Superior temporal gyrus (tissue), 1 donor: ENCODE results near the gene SOCS6.
A peak's percentile ranks its signal among the peaks of the same experiment; 100 is the strongest.
"Not testable (repeated sequence)": the region's sequence is repeated elsewhere in the genome, so short reads cannot be mapped to it uniquely, and the experiment has no call there.

ENCODE experiments used
- DNase-seq: peaks from one replicate; pipeline ENCODE4 v3.0.0-alpha.2; 2016; ENCODE audit errors: extremely low spot score

The SOCS6 gene

GRCh38 chr18:70321616-70322015, 32.8 kb downstream of the SOCS6 start:
- DNase-seq = no peak

- DNase-seq = no peak
Observed at GRCh38 chr18:70322385-70322784, 33.5 kb downstream of the SOCS6 start.

- no peak for DNase-seq
Observed at GRCh38 chr18:70322928-70323327, 34.1 kb downstream of the SOCS6 start.

- DNase-seq = no peak
Observed at GRCh38 chr18:70324897-70325296, 36.1 kb downstream of the SOCS6 start.

GRCh38 chr18:70326255-70326654, 37.4 kb downstream of the SOCS6 start:
- no peak for DNase-seq

GRCh38 chr18:70328169-70328568, 39.3 kb downstream of the SOCS6 start:
- no peak for DNase-seq

- DNase-seq = no peak
Observed at GRCh38 chr18:70329071-70329470, 40.2 kb downstream of the SOCS6 start.

GRCh38 chr18:70330887-70331286, 42.0 kb downstream of the SOCS6 start:
- no peak for DNase-seq

- peak; percentile 56 for DNase-seq
Observed at GRCh38 chr18:70331456-70332097, 42.7 kb downstream of the SOCS6 start.

- no peak for DNase-seq
Observed at GRCh38 chr18:70332694-70333093, 43.8 kb downstream of the SOCS6 start.

- no peak for DNase-seq
Observed at GRCh38 chr18:70333316-70333715, 44.5 kb downstream of the SOCS6 start.

GRCh38 chr18:70333757-70334156, 44.9 kb downstream of the SOCS6 start:
- DNase-seq = no peak

- no peak for DNase-seq
Observed at GRCh38 chr18:70334264-70334663, 45.4 kb downstream of the SOCS6 start.

GRCh38 chr18:70334728-70335329, 46.0 kb downstream of the SOCS6 start:
- DNase-seq = no peak

GRCh38 chr18:70335892-70336726, 47.3 kb downstream of the SOCS6 start:
- DNase-seq = no peak

- DNase-seq = peak; percentile 42
Observed at GRCh38 chr18:70337139-70337972, 48.5 kb downstream of the SOCS6 start.

- no peak for DNase-seq
Observed at GRCh38 chr18:70338890-70339289, 50.0 kb downstream of the SOCS6 start.

GRCh38 chr18:70339915-70340314, 51.1 kb downstream of the SOCS6 start:
- no peak for DNase-seq

- not testable (repeated sequence) for DNase-seq
Observed at GRCh38 chr18:70348481-70348880, 59.6 kb downstream of the SOCS6 start.

GRCh38 chr18:70349316-70349715, 60.5 kb downstream of the SOCS6 start:
- no peak for DNase-seq

GRCh38 chr18:70354080-70354479, 65.2 kb downstream of the SOCS6 start:
- no peak for DNase-seq

- DNase-seq = no peak
Observed at GRCh38 chr18:70354771-70355170, 65.9 kb downstream of the SOCS6 start.
